ENCODE data around the gene OR10G2.

- TF ChIP-seq CTCF (IDR thresholded peaks at IDR 0.05; ENCODE audit: low read depth, low read length, missing input control) (no peak), JUND (IDR thresholded peaks at IDR 0.05) (no peak)
Measured at GRCh38 chr14:21672116-21672515, 37.4 kb upstream of the OR10G2 start.

All from liver (tissue), 3 donors.